SK-N-SH treated with all-trans-retinoic acid at 6 μM for 48 hours (cell line): ENCODE measurements around the gene CLCN4.

Experiments
- ARNTL ChIP-seq: fragments of 450-650 bp; formaldehyde crosslinking; IDR thresholded peaks from 2 replicates; pipeline ENCODE4 v1.5.0; 2020; ENCODE audit warnings: low read depth, mild to moderate bottlenecking, moderate library complexity, borderline replicate concordance
- BACH2 ChIP-seq: fragments of 250-450 bp; sonication (Bioruptor Pico); IDR thresholded peaks from 2 replicates; pipeline ENCODE4 v1.9.0; 2021; ENCODE audit warnings: mild to moderate bottlenecking, borderline replicate concordance
- CSDC2 ChIP-seq: fragments of 250-450 bp; sonication (Bioruptor Pico); IDR thresholded peaks from 2 replicates; pipeline ENCODE4 v1.5.0; 2020; ENCODE audit warnings: mild to moderate bottlenecking, moderate library complexity
- GLIS3 ChIP-seq: fragments of 250-450 bp; sonication (Bioruptor Pico); IDR thresholded peaks from 2 replicates; pipeline ENCODE4 v1.5.0; 2020; ENCODE audit warnings: mild to moderate bottlenecking, moderate library complexity
- OSR1 ChIP-seq: fragments of 250-450 bp; sonication (Bioruptor Pico); IDR thresholded peaks from 2 replicates; pipeline ENCODE4 v1.8.0; 2022; ENCODE audit warnings: moderate library complexity, mild to moderate bottlenecking, inconsistent platforms
- RARB ChIP-seq: fragments of 250-450 bp; sonication (Bioruptor Pico); IDR thresholded peaks from 2 replicates; pipeline ENCODE4 v1.8.0; 2021; ENCODE audit warnings: mild to moderate bottlenecking, moderate library complexity
- TSHZ2 ChIP-seq: fragments of 250-450 bp; sonication (Bioruptor Pico); IDR thresholded peaks from 2 replicates; pipeline ENCODE4 v1.5.0; 2020; ENCODE audit warnings: mild to moderate bottlenecking, moderate library complexity
- ZFP3 ChIP-seq: fragments of 250-450 bp; sonication (Bioruptor Pico); IDR thresholded peaks from 2 replicates; pipeline ENCODE4 v1.5.0; 2020; ENCODE audit warnings: mild to moderate bottlenecking, moderate library complexity
- ZFP30 ChIP-seq: fragments of 450-650 bp; formaldehyde crosslinking; IDR thresholded peaks from 2 replicates; pipeline ENCODE4 v1.5.0; 2022; ENCODE audit warnings: mild to moderate bottlenecking, moderate library complexity
- TF ChIP-seq, protein P1 (sequence below): fragments of 250-450 bp; sonication (Bioruptor Pico); IDR thresholded peaks from 2 replicates; pipeline ENCODE4 v1.5.1; 2020; ENCODE audit warnings: low read depth, mild to moderate bottlenecking, moderate library complexity
- TF ChIP-seq, protein P2 (sequence below): fragments of 250-450 bp; sonication (Bioruptor Pico); IDR thresholded peaks from 2 replicates; pipeline ENCODE4 v1.8.0; 2020; ENCODE audit warnings: mild to moderate bottlenecking, moderate library complexity, borderline replicate concordance

- TF ChIP-seq, protein P1, sequence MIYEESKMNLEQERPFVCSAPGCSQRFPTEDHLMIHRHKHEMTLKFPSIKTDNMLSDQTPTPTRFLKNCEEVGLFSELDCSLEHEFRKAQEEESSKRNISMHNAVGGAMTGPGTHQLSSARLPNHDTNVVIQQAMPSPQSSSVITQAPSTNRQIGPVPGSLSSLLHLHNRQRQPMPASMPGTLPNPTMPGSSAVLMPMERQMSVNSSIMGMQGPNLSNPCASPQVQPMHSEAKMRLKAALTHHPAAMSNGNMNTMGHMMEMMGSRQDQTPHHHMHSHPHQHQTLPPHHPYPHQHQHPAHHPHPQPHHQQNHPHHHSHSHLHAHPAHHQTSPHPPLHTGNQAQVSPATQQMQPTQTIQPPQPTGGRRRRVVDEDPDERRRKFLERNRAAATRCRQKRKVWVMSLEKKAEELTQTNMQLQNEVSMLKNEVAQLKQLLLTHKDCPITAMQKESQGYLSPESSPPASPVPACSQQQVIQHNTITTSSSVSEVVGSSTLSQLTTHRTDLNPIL (CRISPR knock-in tag) = no peak
- TF ChIP-seq, protein P2, sequence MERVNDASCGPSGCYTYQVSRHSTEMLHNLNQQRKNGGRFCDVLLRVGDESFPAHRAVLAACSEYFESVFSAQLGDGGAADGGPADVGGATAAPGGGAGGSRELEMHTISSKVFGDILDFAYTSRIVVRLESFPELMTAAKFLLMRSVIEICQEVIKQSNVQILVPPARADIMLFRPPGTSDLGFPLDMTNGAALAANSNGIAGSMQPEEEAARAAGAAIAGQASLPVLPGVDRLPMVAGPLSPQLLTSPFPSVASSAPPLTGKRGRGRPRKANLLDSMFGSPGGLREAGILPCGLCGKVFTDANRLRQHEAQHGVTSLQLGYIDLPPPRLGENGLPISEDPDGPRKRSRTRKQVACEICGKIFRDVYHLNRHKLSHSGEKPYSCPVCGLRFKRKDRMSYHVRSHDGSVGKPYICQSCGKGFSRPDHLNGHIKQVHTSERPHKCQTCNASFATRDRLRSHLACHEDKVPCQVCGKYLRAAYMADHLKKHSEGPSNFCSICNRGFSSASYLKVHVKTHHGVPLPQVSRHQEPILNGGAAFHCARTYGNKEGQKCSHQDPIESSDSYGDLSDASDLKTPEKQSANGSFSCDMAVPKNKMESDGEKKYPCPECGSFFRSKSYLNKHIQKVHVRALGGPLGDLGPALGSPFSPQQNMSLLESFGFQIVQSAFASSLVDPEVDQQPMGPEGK (CRISPR knock-in tag) = no peak
- no peak for TF ChIP-seq BACH2 (CRISPR knock-in tag)
- TF ChIP-seq TSHZ2 = no peak
- TF ChIP-seq ARNTL (CRISPR knock-in tag) = no peak
- no peak for TF ChIP-seq ZFP3 (CRISPR knock-in tag)
- no peak for TF ChIP-seq CSDC2 (CRISPR knock-in tag)
- TF ChIP-seq OSR1 (CRISPR knock-in tag) = no peak
- no peak for TF ChIP-seq GLIS3 (CRISPR knock-in tag)
- no peak for TF ChIP-seq RARB (CRISPR knock-in tag)
- TF ChIP-seq ZFP30 (CRISPR knock-in tag) = no peak
These were observed 18.6 kb downstream of the CLCN4 start for GRCh38 chrX:10175319-10175871.
